NCI-H1105 treated with DMSO at 0.1 percent for 48 hours (cell line): ENCODE results near the gene ZC3H12D.
"Not testable (repeated sequence)": the region's sequence is repeated elsewhere in the genome, so short reads cannot be mapped to it uniquely, and the experiment has no call there.

Experiments
- DNase-seq: peaks from one replicate; lab custom pipeline; 2025; lab: John Stamatoyannopoulos, UW

Gene ZC3H12D

DNA sequence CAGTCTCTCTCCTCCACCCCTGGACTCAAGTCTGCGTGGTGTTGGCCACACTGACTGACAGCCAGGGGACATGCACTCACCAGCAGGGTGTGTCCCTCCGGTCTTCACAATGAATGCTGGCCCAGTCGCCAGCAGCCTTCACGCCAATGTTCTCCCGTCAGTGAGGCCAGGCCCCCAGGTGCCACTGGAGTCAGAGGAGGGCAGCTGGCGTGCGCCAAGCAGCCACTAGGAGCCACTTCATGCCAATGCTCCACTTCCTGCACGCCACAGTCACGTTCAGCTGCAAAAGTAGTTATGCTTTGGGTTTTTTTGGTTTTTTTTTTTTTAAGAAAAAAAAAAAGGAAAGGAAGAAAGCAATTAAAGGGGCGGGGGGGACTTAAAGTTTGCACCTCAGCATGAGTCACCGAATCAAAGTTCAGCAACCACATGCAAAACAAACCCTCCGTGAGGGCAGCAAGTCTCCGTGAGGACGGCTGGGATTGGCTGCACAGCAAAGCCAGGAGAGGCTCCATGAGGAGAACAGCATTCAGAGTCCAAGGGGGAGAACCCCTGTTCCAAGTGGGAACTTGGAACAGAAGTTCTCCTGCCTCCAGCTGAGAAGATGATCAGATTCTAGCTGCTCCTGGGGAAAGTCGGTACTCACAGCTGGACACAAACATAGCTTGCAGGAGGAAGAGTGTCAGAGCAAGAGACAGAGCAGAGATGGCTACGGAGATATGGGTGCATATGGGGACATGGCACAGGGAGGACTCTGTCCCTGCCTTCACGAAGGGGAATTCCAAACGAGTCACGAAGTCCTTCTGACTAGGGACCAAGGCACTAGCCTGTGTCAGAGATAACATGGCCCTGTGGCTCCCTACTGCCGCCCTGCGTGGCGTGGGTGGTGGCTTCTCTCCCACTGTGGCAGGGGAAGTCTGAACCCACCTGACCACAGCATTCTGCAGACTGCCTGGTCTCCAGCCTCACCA lies at the start of gene ZC3H12D:
TSS of gene ZC3H12D (minus strand) at position 282 of the 968 bp plus-strand sequence. CDS start 10,471 bp downstream, outside the sequence.
- no peak for DNase-seq

- no peak for DNase-seq
Measured at GRCh38 chr6:149529650-149530049, 44.8 kb upstream of the ZC3H12D start.

DNA sequence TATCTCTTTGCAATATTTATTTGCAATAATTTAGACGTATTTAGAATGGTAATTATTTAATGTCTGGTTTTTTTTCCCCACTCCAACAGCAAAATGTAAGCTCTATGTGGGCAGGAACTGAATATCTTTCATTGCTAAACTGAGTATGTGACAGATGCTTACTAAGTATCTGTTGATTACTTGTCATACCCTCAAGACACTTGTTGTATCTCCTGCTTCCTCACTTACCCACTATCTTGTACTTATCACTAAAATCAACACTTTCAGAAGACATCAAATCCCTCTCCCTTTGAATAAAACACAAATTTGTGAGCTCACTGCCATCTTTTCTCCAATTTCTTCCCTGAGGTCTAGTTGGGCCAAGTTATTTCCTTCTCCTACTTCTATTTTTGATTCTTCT lies 30.7 kb upstream of the ZC3H12D start:
- no peak for DNase-seq

- no peak for DNase-seq
Measured at GRCh38 chr6:149513915-149514314, 29.1 kb upstream of the ZC3H12D start.

- no peak for DNase-seq
Measured at GRCh38 chr6:149510793-149511512, 26.1 kb upstream of the ZC3H12D start.

GRCh38 chr6:149508485-149508884 lies 23.7 kb upstream of the ZC3H12D start:
- DNase-seq = no peak

DNA sequence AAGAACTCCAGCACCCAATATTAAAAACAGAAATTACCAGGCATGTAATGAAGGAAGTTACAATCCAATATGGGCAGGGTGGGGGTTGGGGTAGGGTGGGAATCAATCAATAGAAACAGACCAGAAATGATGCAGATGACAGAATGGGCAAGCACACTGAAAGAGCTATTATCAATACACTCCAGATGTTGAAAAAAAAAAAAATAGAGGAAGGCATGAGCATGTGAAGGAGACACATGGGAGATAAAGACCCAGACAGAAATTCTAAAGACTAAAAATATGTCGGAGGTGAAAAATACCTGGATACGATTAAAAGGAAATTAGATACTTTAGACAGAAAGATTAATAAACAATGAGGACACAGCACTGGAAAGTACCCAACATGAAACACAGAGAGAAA lies 19.1 kb upstream of the ZC3H12D start:
- no peak for DNase-seq

- DNase-seq = no peak
Measured at GRCh38 chr6:149503276-149503675, 18.5 kb upstream of the ZC3H12D start.

GRCh38 chr6:149501768-149502167 lies 17.0 kb upstream of the ZC3H12D start:
- DNase-seq = no peak

DNA sequence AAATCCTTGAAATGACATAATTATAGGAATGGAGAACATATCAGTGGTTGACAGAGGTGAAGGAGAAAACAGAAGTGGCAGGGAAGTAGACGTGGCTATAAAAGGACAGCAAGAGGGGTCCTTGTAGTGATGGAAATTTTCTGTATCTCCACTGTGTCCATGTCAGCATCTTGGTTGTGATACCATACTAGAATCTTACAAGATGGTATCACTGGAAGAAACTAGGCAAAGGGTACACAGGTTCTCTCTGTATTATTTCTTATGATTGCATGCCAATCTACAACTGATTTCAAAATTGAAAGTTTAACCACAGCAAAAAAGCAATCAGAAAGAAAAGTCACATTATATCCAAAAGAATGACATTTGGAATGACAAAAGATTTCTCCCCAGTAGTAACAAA lies 16.4 kb upstream of the ZC3H12D start:
- DNase-seq = no peak

DNA sequence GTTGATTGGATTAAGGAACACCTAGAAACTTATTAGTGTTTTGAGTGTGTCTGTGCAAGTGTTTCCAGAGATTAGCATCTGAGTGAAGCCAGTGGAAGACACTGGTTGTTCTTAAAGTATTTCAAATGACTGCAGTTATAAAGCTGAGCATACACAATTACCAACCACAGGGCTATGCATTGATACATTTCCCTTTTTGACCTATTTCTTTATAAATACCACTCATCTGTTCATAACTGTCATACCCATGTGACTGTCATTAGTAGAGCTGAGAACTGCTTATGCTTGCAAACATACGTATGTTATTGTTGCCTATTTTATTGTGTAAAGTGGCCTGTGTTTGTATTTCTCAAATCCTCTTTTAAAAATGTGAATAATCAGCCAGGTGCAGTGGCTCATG lies 15.3 kb upstream of the ZC3H12D start:
- DNase-seq = no peak

DNA sequence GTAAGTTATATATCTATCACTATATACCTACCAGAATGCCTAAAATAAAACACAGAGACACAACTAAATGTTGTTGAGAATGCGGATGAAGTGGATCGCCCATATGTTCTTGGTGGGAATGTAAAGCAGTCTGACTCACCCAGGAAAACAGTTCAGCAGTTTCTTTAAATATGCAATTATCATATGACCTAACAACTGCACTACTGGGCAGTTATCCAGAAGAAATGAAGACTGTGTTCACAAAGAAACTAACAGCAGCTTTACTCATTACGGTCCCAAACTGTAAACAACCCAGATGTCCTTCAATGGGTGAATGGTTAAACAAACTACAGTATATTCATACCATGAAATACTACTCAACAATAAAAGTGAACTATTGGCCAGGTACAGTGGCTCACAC lies 14.3 kb upstream of the ZC3H12D start:
- peak; percentile 46 for DNase-seq

DNA sequence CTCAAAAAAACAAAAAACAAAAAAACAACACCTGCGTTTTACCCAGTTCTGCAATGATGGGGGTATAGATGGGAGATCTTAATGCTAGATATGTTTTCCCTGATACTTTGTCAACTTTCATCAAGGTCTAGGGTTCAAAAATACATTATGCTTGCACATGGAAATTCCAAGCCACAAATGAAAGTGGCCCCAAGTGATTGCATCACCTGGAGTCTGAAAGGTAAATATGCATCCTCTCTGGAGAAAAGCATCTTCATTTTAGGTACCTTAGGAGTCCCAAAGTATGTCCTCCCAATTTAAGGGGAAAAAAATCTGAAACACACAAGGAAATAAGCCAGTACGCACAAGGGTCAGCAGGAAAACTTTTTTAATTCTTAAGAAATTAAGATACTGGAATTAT lies 12.6 kb upstream of the ZC3H12D start:
- DNase-seq = no peak

GRCh38 chr6:149496597-149496996 lies 11.8 kb upstream of the ZC3H12D start:
- DNase-seq = not testable (repeated sequence)

DNA sequence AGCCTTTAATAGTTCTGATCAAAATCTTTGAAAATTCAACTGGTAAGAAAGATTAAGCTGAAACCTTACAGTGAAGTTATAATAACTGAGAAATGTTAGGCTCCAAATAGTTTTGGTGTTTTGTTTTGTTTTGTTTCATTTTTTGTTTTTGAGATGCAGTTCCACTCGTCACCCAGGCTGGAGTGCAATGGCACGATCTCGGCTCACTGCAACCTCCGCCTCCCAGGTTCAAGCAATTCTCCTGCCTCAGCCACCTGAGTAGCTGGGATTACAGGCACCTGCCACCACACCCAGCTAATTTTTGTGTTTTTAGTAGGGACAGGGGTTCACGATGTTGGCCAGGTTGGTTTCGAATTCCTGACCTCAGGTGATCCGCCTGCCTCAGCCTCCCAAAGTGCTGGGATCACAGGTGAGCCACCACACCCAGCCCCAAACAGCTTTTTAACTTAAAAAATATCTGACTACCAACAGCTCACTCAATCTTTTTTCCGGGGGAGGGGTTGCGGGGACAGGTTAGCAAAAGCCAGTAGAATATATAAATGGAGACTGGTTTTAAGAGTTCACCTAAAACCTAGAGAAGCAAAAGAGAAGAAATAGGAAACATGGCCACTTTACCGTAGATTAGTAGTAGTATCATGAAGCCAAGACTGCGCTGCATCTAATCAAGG lies 10.7 kb upstream of the ZC3H12D start:
- not testable (repeated sequence) for DNase-seq

GRCh38 chr6:149494810-149495209 lies 10.0 kb upstream of the ZC3H12D start:
- not testable (repeated sequence) for DNase-seq

- no peak for DNase-seq
Measured at GRCh38 chr6:149493761-149494320, 9.0 kb upstream of the ZC3H12D start.

DNA sequence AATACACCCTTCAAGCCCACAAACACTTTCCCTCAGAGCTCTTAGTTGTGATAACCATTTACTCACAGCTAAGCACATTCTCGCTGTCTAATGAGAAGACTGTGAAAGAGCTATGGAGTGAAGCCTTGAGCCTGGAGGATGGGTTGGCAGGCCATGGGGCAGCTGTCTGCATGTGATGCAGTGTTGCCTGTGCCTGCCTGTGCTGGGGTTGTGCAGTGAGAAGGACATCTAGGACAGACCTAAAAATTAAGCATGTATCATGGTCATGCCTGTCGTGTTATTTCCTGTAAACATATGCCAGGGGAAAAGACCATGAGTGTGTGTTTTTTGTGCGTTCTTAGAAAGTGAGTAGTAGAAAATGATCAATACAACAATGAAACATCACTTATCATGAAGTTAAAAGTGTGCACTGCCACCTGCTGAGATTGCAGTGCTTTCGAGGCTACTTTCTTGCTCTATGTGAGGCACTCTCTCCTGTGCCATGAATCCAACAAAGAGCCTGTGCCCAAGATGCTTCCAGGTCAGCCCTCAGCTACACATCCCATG lies 8.1 kb upstream of the ZC3H12D start:
- no peak for DNase-seq

DNA sequence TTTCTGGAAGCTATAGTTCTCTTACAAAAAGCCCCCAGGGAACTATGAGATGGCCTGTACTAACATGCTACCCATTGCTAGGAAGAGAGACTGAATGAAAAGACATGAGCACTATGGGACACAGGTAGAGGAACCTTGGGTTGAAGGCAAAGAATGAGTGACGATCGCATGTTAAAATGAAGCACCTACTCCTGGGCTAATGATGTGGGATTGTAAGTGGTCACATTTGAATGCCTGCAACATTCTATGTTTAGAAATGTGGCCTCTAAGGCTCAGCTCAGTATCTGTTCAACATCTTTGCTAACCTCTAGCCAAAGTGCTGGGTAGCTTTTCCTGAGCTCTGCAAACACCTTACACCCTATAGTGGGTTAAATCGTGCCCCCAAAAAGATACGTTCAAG lies 5.2 kb upstream of the ZC3H12D start:
- DNase-seq = no peak

- DNase-seq = no peak
Measured at GRCh38 chr6:149488815-149489214, 4.0 kb upstream of the ZC3H12D start.

DNA sequence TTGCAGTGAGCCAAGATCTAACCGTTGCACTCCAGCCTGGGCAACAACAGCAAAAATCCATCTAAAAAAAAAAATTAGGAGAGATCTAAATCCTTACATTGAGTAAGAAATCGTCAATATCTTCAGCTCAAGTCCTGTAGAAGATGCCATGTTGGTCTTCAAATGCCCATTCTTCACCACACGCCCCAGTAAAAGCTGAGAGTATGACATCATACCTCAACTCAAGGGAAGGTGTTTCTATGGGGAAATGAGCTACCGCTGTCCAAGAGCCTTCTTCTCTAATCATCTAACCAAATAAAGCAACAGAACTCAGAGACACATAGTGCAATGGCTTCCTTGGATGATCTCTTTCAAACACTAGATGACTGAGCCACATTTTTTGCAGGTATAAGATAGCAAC lies 2.5 kb upstream of the ZC3H12D start:
- no peak for DNase-seq
